Measurements from ENCODE around the gene BRAT1.

The BRAT1 gene

DNA sequence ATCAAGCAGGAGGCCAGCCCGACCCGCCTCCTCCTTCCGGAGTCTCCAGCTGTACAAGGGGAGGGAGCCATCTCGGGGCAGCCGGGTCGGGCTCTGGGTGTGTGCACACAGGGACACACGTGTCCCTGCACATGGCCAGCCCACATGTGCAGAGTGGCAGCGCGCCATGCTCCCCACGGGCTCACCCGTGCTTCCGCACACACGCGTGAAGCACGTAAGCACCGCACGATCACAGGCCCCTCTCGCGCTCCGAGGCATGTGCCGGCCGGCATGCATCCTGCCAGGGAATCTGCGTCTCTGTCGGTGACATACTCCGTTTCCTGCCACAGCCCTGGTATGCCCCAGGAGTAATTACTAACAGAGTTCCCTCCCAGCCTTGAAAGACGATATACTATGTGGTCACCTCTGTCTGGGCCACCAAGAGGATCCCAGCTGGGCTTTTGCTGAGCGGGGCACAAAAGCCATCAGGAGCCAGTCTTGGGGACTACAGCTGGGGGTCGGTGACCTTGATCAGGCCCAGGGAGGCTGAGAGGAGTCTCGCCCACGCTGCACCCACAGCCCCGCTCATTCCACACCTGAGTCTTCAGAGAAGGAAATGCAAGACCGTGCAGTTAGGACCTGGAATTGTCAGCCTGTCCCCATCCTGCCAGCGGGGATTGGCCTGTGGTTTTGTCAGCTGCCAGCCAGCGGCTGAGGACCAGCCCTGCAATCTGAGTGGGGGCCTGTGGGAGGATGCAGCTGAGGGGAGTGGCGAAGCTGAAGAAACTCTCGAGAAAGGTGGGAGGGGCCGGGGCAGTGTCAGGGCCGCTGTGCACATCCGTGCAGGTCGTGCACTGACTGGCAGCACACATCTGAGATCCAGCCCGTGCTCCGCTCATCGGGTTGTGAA, 46.8 kb downstream of the BRAT1 start:
- TF ChIP-seq, protein P1, sequence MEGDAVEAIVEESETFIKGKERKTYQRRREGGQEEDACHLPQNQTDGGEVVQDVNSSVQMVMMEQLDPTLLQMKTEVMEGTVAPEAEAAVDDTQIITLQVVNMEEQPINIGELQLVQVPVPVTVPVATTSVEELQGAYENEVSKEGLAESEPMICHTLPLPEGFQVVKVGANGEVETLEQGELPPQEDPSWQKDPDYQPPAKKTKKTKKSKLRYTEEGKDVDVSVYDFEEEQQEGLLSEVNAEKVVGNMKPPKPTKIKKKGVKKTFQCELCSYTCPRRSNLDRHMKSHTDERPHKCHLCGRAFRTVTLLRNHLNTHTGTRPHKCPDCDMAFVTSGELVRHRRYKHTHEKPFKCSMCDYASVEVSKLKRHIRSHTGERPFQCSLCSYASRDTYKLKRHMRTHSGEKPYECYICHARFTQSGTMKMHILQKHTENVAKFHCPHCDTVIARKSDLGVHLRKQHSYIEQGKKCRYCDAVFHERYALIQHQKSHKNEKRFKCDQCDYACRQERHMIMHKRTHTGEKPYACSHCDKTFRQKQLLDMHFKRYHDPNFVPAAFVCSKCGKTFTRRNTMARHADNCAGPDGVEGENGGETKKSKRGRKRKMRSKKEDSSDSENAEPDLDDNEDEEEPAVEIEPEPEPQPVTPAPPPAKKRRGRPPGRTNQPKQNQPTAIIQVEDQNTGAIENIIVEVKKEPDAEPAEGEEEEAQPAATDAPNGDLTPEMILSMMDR (conservative IDR thresholded peaks at IDR 0.05; ENCODE audit: low read length) = no peak
- TF ChIP-seq EZH2phosphoT487 (IDR thresholded peaks at IDR 0.05; ENCODE audit: borderline replicate concordance) = no peak
- peaks cover 29% of the 10 kb centered on the region for H3K4me1 ChIP-seq (ENCODE audit: insufficient read depth, low read length, poor library complexity, severe bottlenecking)
- peak overlapping the region; percentile 29 for H3K9ac ChIP-seq (ENCODE audit: low read depth, low read length, poor library complexity, severe bottlenecking)
- no peaks in the 10 kb centered on the region for H3K36me3 ChIP-seq (ENCODE audit: insufficient read depth, low read length)
- peak overlapping the region; percentile 49 for H2AFZ ChIP-seq (ENCODE audit: low read length)
- no peaks in the 10 kb centered on the region for H4K20me1 ChIP-seq (ENCODE audit: insufficient read depth, low read length, poor library complexity, severe bottlenecking)
- H3K79me2 ChIP-seq (ENCODE audit: insufficient read depth, low read length) = no peaks in the 10 kb centered on the region
- peak overlapping the region; percentile 70 for H3K4me3 ChIP-seq (ENCODE audit: low read length, poor library complexity, severe bottlenecking)
- H3F3A ChIP-seq (ENCODE audit: low read depth) = no peaks in the 10 kb centered on the region
- no peaks in the 10 kb centered on the region for H3K9me3 ChIP-seq (ENCODE audit: insufficient read depth, low read depth, low read length)
- no peaks in the 10 kb centered on the region for H3K27me3 ChIP-seq (ENCODE audit: insufficient read depth, low read length, poor library complexity, severe bottlenecking)
- H3K9me2 ChIP-seq (replicated peaks; ENCODE audit: low read depth, low read length) = no peaks in the 10 kb centered on the region
- peak overlapping the region; percentile 95 for H3K4me2 ChIP-seq (ENCODE audit: low read depth, low read length, poor library complexity, severe bottlenecking)

GRCh38 chr7:2507917-2508306, 47.4 kb downstream of the BRAT1 start:
- Histone ChIP-seq H3K79me2 (ENCODE audit: insufficient read depth, low read length) (no peaks in the 10 kb centered on the region), H3K4me1 (ENCODE audit: insufficient read depth, low read length, poor library complexity, severe bottlenecking) (peaks cover 33% of the 10 kb centered on the region), H3K4me2 (ENCODE audit: low read depth, low read length, poor library complexity, severe bottlenecking) (peak overlapping the region; percentile 95)

GRCh38 chr7:2507208-2507916, 48.0 kb downstream of the BRAT1 start:
- H3K9me3 ChIP-seq (ENCODE audit: insufficient read depth, low read depth, low read length) = no peaks in the 10 kb centered on the region
- no peaks in the 10 kb centered on the region for H3K79me2 ChIP-seq (ENCODE audit: insufficient read depth, low read length)
- no peaks in the 10 kb centered on the region for H3K36me3 ChIP-seq (ENCODE audit: insufficient read depth, low read length)
- peak overlapping the region; percentile 29 for H3K9ac ChIP-seq (ENCODE audit: low read depth, low read length, poor library complexity, severe bottlenecking)
- peak overlapping the region; percentile 95 for H3K4me2 ChIP-seq (ENCODE audit: low read depth, low read length, poor library complexity, severe bottlenecking)
- no peaks in the 10 kb centered on the region for H3F3A ChIP-seq (ENCODE audit: low read depth)
- no peak overlapping the region for H2AFZ ChIP-seq (ENCODE audit: low read length)
- TF ChIP-seq, protein P1 (conservative IDR thresholded peaks at IDR 0.05; ENCODE audit: low read length) = no peak
- no peak for TF ChIP-seq EZH2phosphoT487 (IDR thresholded peaks at IDR 0.05; ENCODE audit: borderline replicate concordance)
- H3K4me3 ChIP-seq (ENCODE audit: low read length, poor library complexity, severe bottlenecking) = peak overlapping the region; percentile 70
- H3K27me3 ChIP-seq (ENCODE audit: insufficient read depth, low read length, poor library complexity, severe bottlenecking) = no peaks in the 10 kb centered on the region
- H4K20me1 ChIP-seq (ENCODE audit: insufficient read depth, low read length, poor library complexity, severe bottlenecking) = no peaks in the 10 kb centered on the region
- H3K4me1 ChIP-seq (ENCODE audit: insufficient read depth, low read length, poor library complexity, severe bottlenecking) = peaks cover 33% of the 10 kb centered on the region
- H3K9me2 ChIP-seq (replicated peaks; ENCODE audit: low read depth, low read length) = no peaks in the 10 kb centered on the region

More at GRCh38 chr7:2507917-2508306, 47.4 kb downstream of the BRAT1 start:
- no peak for TF ChIP-seq EZH2phosphoT487 (IDR thresholded peaks at IDR 0.05; ENCODE audit: borderline replicate concordance)
- TF ChIP-seq, protein P1 (conservative IDR thresholded peaks at IDR 0.05; ENCODE audit: low read length) = no peak
- Histone ChIP-seq H3K27me3 (ENCODE audit: insufficient read depth, low read length, poor library complexity, severe bottlenecking) (no peaks in the 10 kb centered on the region), H3K9me3 (ENCODE audit: insufficient read depth, low read depth, low read length) (no peaks in the 10 kb centered on the region), H4K20me1 (ENCODE audit: insufficient read depth, low read length, poor library complexity, severe bottlenecking) (no peaks in the 10 kb centered on the region), H3K9me2 (replicated peaks; ENCODE audit: low read depth, low read length) (no peaks in the 10 kb centered on the region), H3F3A (ENCODE audit: low read depth) (no peaks in the 10 kb centered on the region), H3K4me3 (ENCODE audit: low read length, poor library complexity, severe bottlenecking) (peak overlapping the region; percentile 70), H3K36me3 (ENCODE audit: insufficient read depth, low read length) (no peaks in the 10 kb centered on the region), H2AFZ (ENCODE audit: low read length) (peak overlapping the region; percentile 49; the same call in 1 of the 2 replicates), H3K9ac (ENCODE audit: low read depth, low read length, poor library complexity, severe bottlenecking) (peak overlapping the region; percentile 29)

All from Loucy (cell line).